Measurements from ENCODE around the gene HCFC2. TPM values are rescaled to one million over a fixed set of nuclear protein-coding genes. Genes with fewer than 3 reads are reported as not detected.

Gene HCFC2
- total RNA-seq, 1 experiment from 2014 or later: 8.5 TPM

- intact Hi-C loops (cut with micrococcal nuclease; ENCODE audit: unreplicated experiment): no loop called here
- DNase-seq (ENCODE audit: low read depth, low spot score): no peak
- no peak for ATAC-seq
Measured at GRCh38 chr12:104054681-104055346, 9.5 kb upstream of the HCFC2 start.

More at GRCh38 chr12:104054681-104055346, 9.5 kb upstream of the HCFC2 start:
- CTCF ChIA-PET: no interaction called here
- Histone ChIP-seq H3K4me1 (ENCODE audit: control insufficient read depth, insufficient read depth, low read length) (peaks cover 7% of the 10 kb centered on the region), H3K36me3 (ENCODE audit: control insufficient read depth, insufficient read depth, low read length) (no peaks in the 10 kb centered on the region), H3K27me3 (ENCODE audit: control insufficient read depth, insufficient read depth, low read length) (peaks cover 3% of the 10 kb centered on the region; the same call in 1 of the 2 replicates), H3K9me3 (ENCODE audit: control insufficient read depth, insufficient read depth, low read depth, low read length) (no peaks in the 10 kb centered on the region), H3K27ac (ENCODE audit: low read length) (no peak overlapping the region), H3K4me3 (ENCODE audit: low read depth in 2 of 2, low read length in 2 of 2) (no peak overlapping the region)
- no peak for TF ChIP-seq POLR2AphosphoS5 (IDR thresholded peaks at IDR 0.05; ENCODE audit: low read depth, low read length)
- no peak for TF ChIP-seq SIN3A (IDR thresholded peaks at IDR 0.05; ENCODE audit: borderline replicate concordance, insufficient read depth, low read depth, low read length)
- no peak for TF ChIP-seq TCF7L2 (IDR thresholded peaks at IDR 0.05; ENCODE audit: low read depth, low read length)
- no peak for TF ChIP-seq CTCF (IDR thresholded peaks at IDR 0.05)
- no peak for TF ChIP-seq REST (IDR thresholded peaks at IDR 0.05; ENCODE audit: insufficient read depth in 1 of 2, low read depth in 2 of 2, low read length in 1 of 2)
- in situ Hi-C loops (cut with HindIII; ENCODE audit: low pct_unique_long_range_greater_than_20kb, low sequenced_read_pairs): no loop called here
- POLR2A ChIA-PET: interaction anchor here (0.5 kb wide), 1 partner anchor 27 kb away, joined by 3 read pairs; no protein-coding TSS in a partner anchor
- no TSS peak for BruUV-seq (replicated peaks)

All from Panc1 (cell line).